RPMI8226 (cell line): ENCODE results near the gene PPM1H.
A peak's percentile ranks its signal among the peaks of the same experiment; 100 is the strongest.
"Not testable (repeated sequence)": the region's sequence is repeated elsewhere in the genome, so short reads cannot be mapped to it uniquely, and the experiment has no call there.

Experiments
- DNase-seq: peaks from one replicate; pipeline ENCODE4 v3.0.0-alpha.2; 2015

The PPM1H gene

DNA sequence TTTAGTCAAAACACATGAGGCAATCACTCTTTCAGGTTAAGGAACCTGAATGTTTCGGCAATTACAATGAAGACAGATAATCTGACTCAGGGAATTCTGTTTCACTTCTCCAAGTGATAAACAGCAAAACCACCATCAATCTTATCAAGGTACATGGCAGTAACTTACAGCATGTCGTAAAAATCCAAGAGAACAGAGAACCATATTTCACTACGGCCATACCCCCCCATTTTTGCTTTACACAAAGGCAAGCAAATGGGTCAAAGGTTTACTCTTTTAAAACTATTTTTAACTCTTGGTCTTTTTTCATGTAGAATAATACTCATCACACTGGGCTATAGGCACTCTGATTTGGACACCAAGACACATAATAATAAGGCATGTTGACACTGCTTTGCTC, 102.4 kb downstream of the PPM1H start:
- no peak for DNase-seq

- no peak for DNase-seq
Observed at GRCh38 chr12:62832027-62832426, 102.9 kb downstream of the PPM1H start.

DNA sequence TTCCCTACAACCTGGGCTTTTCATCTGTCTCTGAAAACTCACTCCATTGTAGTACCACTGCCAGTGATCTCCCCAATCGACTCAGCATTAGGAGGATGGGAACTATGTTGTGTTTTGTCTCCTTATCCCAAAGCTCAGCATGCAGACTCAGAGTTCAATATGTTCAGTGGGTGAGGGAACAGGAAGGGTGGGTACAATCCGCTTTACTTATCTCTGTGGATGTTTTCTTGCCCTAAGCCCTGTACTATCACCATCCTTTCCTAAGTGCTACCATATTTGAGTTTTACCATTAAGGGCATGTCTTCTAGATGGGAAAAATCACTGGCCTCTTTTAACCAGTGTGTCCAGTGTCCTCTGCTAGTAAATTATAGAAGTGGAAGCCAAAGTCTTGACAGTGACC, 107.1 kb downstream of the PPM1H start:
- DNase-seq: no peak

- no peak for DNase-seq
Observed at GRCh38 chr12:62827042-62827441, 107.9 kb downstream of the PPM1H start.

- DNase-seq: peak; percentile 70
Observed at GRCh38 chr12:62817556-62818271, 117.2 kb downstream of the PPM1H start.

GRCh38 chr12:62814243-62814642, 120.7 kb downstream of the PPM1H start:
- DNase-seq: no peak

GRCh38 chr12:62813031-62813829, 121.7 kb downstream of the PPM1H start:
- peak; percentile 70 for DNase-seq

GRCh38 chr12:62811481-62811880, 123.5 kb downstream of the PPM1H start:
- not testable (repeated sequence) for DNase-seq

- no peak for DNase-seq
Observed at GRCh38 chr12:62808166-62808879, 126.6 kb downstream of the PPM1H start.

- no peak for DNase-seq
Observed at GRCh38 chr12:62806893-62807292, 128.1 kb downstream of the PPM1H start.

DNA sequence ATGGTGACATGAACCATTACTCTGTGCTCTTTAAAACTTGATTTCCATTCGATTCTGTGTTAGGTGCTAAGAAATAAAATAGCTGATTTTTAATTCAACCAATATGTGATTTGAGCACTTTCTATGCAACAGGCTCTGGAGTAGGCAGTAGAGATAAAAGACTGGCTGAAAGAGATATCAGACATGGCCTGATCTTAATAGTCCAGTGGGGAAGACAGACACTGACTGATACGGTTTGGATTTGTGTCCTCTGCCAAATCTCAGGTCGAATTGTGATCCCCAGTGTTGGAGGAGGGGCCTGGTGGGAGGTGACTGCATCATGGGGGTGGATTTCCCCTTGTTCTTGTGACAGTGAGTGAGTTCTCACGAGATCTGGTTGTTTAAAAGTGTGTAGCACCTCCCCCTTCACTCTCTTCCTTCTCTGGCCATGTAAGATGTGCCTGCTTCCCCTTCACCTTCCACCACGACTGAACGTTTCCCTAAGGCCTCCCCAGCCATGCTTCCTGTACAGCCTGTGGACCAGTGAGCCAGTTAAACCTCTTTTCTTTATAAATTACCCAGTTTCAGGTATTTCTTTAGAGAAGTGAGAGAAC, 128.6 kb downstream of the PPM1H start:
- DNase-seq: no peak

GRCh38 chr12:62805517-62805916, 129.4 kb downstream of the PPM1H start:
- no peak for DNase-seq

GRCh38 chr12:62803756-62804155, 131.2 kb downstream of the PPM1H start:
- no peak for DNase-seq

DNA sequence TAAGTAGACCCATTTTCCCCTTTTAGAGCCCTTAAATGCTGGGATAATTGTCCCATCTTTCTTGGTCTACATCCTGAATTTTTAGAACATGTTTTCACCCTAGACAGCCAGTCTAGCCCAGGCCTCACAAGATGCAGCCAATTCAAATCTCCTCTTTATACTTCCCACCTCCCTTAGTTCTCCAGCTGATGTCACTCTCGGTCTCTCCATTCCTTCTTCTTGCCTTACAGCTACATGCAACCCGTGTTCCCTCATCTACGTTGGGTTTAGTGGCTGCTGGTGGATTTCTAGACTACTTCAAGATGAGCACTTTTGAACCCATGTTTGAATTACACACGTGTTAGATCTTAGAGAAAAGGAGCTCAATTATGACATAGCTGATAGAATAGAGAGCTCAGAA, 132.0 kb downstream of the PPM1H start:
- DNase-seq: no peak

DNA sequence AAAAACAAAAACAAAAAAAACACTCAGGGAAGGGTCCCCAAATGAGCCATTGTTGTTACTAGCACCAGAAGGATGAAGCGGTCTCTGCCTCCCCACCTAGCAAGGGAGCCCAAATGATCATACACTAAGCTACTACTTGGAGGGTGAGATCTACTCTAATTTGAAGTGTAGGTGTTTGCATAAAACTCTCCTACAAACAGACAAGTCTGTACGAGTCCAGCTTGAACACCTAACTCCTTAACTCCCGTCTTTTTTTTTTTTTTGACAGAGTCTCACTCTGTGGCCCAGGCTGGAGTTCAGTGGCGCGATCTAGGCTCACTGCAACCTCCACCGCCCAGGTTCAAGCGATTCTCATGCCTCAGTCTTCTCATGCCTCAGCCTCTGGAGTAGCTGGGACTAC, 132.6 kb downstream of the PPM1H start:
- DNase-seq: no peak

- DNase-seq: no peak
Observed at GRCh38 chr12:62801796-62802195, 133.2 kb downstream of the PPM1H start.

DNA sequence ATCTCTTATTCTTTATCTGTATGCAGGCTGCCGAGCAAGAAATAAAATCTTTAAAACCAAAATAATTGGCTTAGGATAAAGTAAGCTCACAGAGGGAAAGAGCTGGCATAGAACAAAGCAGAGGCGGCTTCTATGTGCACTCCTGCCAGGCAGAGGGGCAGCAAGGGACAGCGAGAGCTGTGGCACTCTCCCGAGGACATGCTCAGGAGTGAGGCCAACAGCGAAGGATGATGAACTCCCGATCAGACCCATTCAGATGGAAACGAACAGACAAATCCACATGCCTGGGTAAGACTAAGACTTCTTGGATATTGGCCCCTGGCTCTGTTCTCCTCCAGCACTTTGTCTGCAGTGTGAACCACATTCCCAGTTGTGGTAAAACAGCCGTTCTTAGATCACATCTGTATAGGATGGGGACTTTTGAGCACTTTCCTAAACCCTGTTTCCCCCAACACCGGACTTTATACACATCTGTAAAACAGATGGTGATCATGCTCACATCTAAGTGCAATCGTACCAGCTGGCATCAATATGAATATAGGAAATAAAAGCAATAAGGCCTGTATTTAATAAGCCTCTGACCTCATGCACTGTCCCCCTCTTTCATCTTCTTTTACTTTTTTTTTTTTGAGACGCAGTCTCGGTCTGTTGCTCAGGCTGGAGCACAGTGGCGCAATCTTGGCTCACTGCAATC, 134.1 kb downstream of the PPM1H start:
- no peak for DNase-seq

GRCh38 chr12:62799766-62800406, 135.1 kb downstream of the PPM1H start:
- no peak for DNase-seq

DNA sequence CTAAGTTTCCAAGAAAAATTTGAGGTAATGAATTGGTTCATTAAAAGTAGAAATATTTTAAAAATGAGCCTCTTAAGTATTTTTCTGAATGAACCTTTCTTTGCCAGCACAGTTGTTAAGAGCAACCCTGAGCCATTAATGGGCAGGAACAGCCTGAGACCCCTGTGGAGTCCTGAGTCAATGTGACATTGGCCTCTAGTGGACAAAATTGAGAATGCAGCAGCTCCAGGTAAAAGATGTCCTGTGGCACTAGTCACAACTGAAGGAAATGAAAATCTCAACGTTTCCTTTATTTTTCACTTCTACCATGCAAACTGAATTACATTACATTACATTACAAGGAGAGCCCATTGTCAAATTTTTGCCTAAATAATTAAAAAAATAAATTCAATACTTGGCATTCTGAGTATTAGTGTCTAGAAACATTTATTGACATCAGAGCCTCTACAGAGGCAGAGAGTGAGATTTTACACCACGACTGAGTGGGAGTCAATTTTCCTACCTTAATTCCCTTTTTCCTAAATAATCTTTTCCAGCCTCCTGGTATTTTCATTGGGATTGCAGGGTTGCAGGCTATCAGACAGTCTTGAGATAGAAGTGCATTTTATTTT, 135.7 kb downstream of the PPM1H start:
- DNase-seq: peak; percentile 69

DNA sequence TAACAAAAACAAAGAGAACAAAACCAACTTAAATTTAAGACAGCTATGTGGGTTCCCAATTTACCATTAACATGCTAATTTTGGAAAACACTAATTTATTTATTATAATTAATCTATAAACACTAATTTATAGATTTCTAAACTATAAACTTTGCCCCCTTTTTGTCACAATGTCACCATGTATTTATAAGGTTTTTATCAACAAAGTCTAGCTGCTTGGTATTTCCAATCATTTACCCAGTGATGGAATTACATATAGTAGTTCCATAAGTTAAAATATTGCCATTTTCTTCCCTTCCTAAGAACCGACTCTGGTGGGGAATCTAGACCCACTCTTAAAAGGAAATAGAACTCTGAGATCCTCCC, 140.7 kb downstream of the PPM1H start:
- DNase-seq: no peak

DNA sequence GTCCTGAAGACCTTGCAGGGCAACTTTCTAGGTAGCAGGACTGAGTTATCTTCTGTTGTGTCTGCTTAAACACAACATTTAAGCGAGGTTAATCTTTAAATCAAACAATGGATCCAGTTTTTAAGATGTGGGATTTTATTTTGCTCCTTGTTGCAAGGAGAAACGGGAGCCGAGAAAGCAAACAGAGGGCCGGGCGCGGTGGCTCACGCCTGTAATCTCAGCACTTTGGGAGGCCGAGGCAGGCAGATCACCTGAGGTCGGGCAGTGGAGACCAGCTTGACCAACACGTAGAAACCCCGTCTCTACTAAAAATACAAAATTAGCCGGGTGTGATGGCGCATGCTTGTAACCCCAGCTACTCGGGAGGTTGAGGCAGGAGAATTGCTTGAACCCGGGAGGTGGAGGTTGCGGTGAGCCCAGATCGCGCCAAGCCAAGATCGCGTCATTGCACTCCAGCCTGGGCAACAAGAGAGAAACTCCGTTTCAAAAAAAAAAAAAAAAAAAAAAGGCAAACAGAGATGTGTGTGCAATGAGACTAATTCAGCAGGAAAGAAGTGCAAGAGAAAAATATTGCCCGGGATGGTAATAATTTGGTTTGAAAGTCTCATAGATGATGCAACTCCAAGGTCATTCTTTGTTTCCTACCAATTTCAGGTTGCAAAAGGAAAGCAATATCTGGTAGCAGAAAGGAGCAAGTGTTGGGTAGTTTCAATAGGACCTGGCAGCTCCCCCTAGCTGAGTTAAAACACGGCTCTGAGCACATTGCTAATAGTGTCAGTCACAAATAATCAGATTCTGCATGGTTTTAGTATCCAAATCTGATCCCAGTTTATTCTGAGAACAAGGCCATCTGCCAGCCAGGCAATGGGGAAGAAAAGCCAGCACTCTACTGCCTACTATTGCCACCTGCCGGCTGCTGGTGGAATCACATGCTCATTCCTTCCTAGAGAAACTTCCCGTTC, 141.4 kb downstream of the PPM1H start:
- DNase-seq: peak; percentile 67
